ENCODE results near the gene NLRP12.
"Not testable (repeated sequence)": the region's sequence is repeated elsewhere in the genome, so short reads cannot be mapped to it uniquely, and the experiment has no call there.

The NLRP12 gene

GRCh38 chr19:53780506-53780905 is 43.6 kb downstream of the NLRP12 start:
- no peak overlapping the region for H3K4me3 ChIP-seq (ENCODE audit: low read depth, low read length)
- ChIA-PET CTCF (interaction anchor here (0.6 kb wide), 1 partner anchor 12 kb away, joined by 3 read pairs; no protein-coding TSS in a partner anchor), POLR2A (no interaction called here)
- TF ChIP-seq CTCF (IDR thresholded peaks at IDR 0.05; ENCODE audit: insufficient read depth, low read length, missing control alignments), result no peak
- DNase-seq (ENCODE audit: low read depth, low spot score), result no peak

GRCh38 chr19:53775524-53775923 is 48.6 kb downstream of the NLRP12 start:
- POLR2A ChIA-PET, result no interaction called here
- no peak for TF ChIP-seq CTCF (IDR thresholded peaks at IDR 0.05; ENCODE audit: insufficient read depth, low read length, missing control alignments)
- no peak overlapping the region for H3K4me3 ChIP-seq (ENCODE audit: low read depth, low read length)
- no peak for DNase-seq (ENCODE audit: low read depth, low spot score)
- CTCF ChIA-PET, result interaction anchor here (1.3 kb wide), 1 partner anchor 17 kb away, joined by 3 read pairs; no protein-coding TSS in a partner anchor

DNA sequence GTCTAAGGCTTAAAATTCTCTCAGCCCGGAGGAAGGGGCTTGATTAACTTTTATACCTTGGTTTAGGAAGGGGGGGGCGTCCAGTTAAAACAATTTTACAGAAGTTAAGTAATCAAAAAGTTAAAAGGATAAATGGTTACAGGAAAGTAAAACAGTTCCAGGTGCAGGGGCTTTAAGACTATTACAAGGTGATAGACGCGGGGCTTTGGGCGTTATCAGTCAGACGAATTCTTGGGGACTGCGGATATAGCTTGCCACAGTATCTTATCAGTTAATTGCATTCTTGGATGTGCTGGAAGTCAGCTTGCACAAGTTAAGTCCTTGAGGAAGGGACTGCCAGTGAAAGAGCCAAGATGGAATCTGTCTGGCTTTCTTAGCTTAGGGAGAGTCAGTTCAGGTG is 49.6 kb downstream of the NLRP12 start:
- POLR2A ChIA-PET; H3K4me3 ChIP-seq (ENCODE audit: low read depth, low read length); DNase-seq (ENCODE audit: low read depth, low spot score): not testable (repeated sequence)
- CTCF ChIA-PET, result interaction anchor here (1.6 kb wide), 1 partner anchor 19 kb away, joined by 6 read pairs; no protein-coding TSS in a partner anchor

GRCh38 chr19:53773999-53774398 is 50.1 kb downstream of the NLRP12 start:
- POLR2A ChIA-PET, result no interaction called here
- no peak for TF ChIP-seq CTCF (IDR thresholded peaks at IDR 0.05; ENCODE audit: insufficient read depth, low read length, missing control alignments)
- no peak for DNase-seq (ENCODE audit: low read depth, low spot score)
- CTCF ChIA-PET, result interaction anchor here (1.6 kb wide), 1 partner anchor 19 kb away, joined by 6 read pairs; no protein-coding TSS in a partner anchor
- no peak overlapping the region for H3K4me3 ChIP-seq (ENCODE audit: low read depth, low read length)

DNA sequence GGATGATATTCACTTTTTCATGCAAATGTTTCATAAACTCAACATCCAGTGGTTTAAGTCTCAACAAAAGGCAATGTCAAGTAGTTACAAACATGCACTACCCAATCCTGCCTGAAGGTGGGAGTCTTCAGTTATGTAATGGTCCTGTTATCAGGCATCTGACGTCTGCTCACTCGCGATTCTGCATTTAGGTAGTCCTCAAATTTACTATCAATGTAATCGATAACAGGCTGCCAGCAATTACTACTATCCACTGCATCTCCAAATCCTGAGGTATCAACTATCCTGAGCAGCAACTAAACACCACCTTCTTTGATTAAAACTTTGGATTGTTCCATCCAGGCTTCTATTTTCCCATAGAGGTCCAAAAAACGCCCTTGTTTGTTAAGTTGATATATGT is 51.2 kb downstream of the NLRP12 start:
- ChIA-PET CTCF (interaction anchor here (0.9 to 2.2 kb wide), 2 partner anchors 20 to 494 kb away, joined by 4 to 7 read pairs; no protein-coding TSS in a partner anchor), POLR2A (no interaction called here)
- no peak overlapping the region for H3K4me3 ChIP-seq (ENCODE audit: low read depth, low read length)
- no peak for DNase-seq (ENCODE audit: low read depth, low spot score)
- peak; percentile 54 for TF ChIP-seq CTCF (IDR thresholded peaks at IDR 0.05; ENCODE audit: insufficient read depth, low read length, missing control alignments)

DNA sequence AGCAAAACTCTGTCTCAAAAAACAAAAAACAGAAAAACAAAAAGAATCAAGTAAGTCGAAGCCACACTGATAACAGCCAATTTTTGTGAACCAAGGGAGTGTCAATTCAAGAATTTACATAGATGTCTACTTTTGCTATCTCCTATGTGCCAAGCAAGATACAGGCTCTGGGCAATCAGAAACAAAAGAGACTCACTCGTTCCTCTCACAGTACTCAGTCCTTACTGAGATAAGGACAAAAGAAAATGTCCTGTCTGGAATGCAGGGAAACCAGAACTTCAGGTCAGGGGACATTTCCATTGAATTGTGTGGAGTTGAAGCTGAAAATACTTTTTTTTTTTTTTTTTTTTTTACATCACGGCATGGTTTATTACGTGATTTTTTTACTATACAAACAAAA is 53.0 kb downstream of the NLRP12 start:
- ChIA-PET CTCF (interaction anchor here (0.9 to 2.2 kb wide), 3 partner anchors 14 to 256 kb away, joined by 3 to 7 read pairs (median 4); no protein-coding TSS in a partner anchor), POLR2A (no interaction called here)
- TF ChIP-seq CTCF (IDR thresholded peaks at IDR 0.05; ENCODE audit: insufficient read depth, low read length, missing control alignments), result no peak
- no peak overlapping the region for H3K4me3 ChIP-seq (ENCODE audit: low read depth, low read length)
- DNase-seq (ENCODE audit: low read depth, low spot score), result no peak

- POLR2A ChIA-PET; CTCF ChIA-PET; H3K4me3 ChIP-seq (ENCODE audit: low read depth, low read length); DNase-seq (ENCODE audit: low read depth, low spot score): not testable (repeated sequence)
Measured at GRCh38 chr19:53769696-53770309, 54.3 kb downstream of the NLRP12 start.
